Vagina (tissue), 2 donors: ENCODE results near the gene GPC1. TPM values are rescaled to one million over a fixed set of nuclear protein-coding genes. Genes with fewer than 3 reads are reported as not detected.
A peak's percentile ranks its signal among the peaks of the same experiment; 100 is the strongest.

Experiments used
- DNase-seq, 2 donors: peaks; one replicate each; pipeline ENCODE4 v3.0.0-alpha.2; 2017; ENCODE audit errors: extremely low spot score in 2 of 2
- H3K27ac ChIP-seq: fragments of 200-600 bp; sonication (generic); one replicate; pipeline ENCODE4 v1.5.1; 2019
- H3K27me3 ChIP-seq: fragments of 200-600 bp; sonication (generic); one replicate; pipeline ENCODE4 v1.5.1; 2019
- H3K36me3 ChIP-seq, 2 donors: fragments of 200-600 bp; sonication (generic); one replicate each; pipeline ENCODE4 v1.5.1; 2017 to 2019
- H3K4me1 ChIP-seq: fragments of 200-600 bp; sonication (generic); one replicate; pipeline ENCODE4 v1.5.1; 2019
- H3K4me3 ChIP-seq, 2 donors: fragments of 200-600 bp; sonication (generic); 1 replicate in 1 of 2; 2 replicates in 1 of 2; pipeline ENCODE4 v1.5.1; 2016 to 2019
- H3K9me3 ChIP-seq: fragments of 200-600 bp; sonication (generic); one replicate; pipeline ENCODE4 v1.5.1; 2019
- CTCF ChIP-seq, 3 experiments: fragments of 450-650 bp in 2 of 3; fragments of 200-600 bp in 1 of 3; sonication (generic) in 1 of 3; IDR thresholded peaks; one replicate each; pipeline ENCODE4 v1.5.1; 2017 to 2019; ENCODE audit warnings: antibody characterized with exemption in 3 of 3, mild to moderate bottlenecking in 2 of 3, moderate library complexity in 2 of 3
- POLR2A ChIP-seq, 2 donors: fragments of 450-650 bp; IDR thresholded peaks; one replicate each; pipeline ENCODE4 v1.6.1; 2017; ENCODE audit warnings: antibody characterized with exemption in 2 of 2, mild to moderate bottlenecking in 2 of 2, moderate library complexity in 2 of 2
- POLR2AphosphoS5 ChIP-seq, 2 donors: sonication (generic); formaldehyde crosslinking; IDR thresholded peaks; one replicate each; pipeline ENCODE4 v1.9.0; 2017; ENCODE audit warnings: antibody characterized with exemption in 2 of 2, mild to moderate bottlenecking in 2 of 2, low read depth in 1 of 2; ENCODE audit not compliant: insufficient read depth in 1 of 2
- intact Hi-C: fragments of 100-400 bp; cut with DNase I; formaldehyde crosslinking; loops from one replicate; pipeline ENCODE4 v1.15.1; 2023
- microRNA counts, 2 donors: library from miRNA; unstranded; fragments of <30 nt; microRNA quantifications; one replicate each; lab custom pipeline; 2016 to 2017
- microRNA-seq: library from miRNA; unstranded; fragments of <30 nt; microRNA quantifications from one replicate; pipeline ENCODE4, GENCODE V29; 2017; ENCODE audit warnings: borderline number of aligned reads, borderline replicate concordance
- small RNA-seq: library from RNA; depleted of rRNA; stranded (forward); fragments of <200 nt; gene quantifications from one replicate; pipeline ENCODE3, GENCODE V24; 2016
- total RNA-seq: library from RNA; depleted of rRNA; stranded (reverse); fragments of >200 nt; gene quantifications from one replicate; pipeline ENCODE4 v1.2.3, GENCODE V29; 2016

The GPC1 gene
- total RNA-seq, 1 donor from 2014 or later: 73.2 TPM

- Histone ChIP-seq H3K36me3 (no peaks in the 10 kb centered on the region), H3K9me3 (no peaks in the 10 kb centered on the region), H3K4me3 (no peak overlapping the region), H3K4me1 (peaks cover 16% of the 10 kb centered on the region), H3K27ac (no peak overlapping the region), H3K27me3 (no peaks in the 10 kb centered on the region)
- peak in 1 of 2 donors; percentile 22 for DNase-seq
- TF ChIP-seq POLR2AphosphoS5 (IDR thresholded peaks at IDR 0.05; ENCODE audit: insufficient read depth in 1 of 2, low read depth in 1 of 2): no peak
- no peak for TF ChIP-seq POLR2A (IDR thresholded peaks at IDR 0.05)
- TF ChIP-seq CTCF (IDR thresholded peaks at IDR 0.05): no peak
- intact Hi-C loops: no loop called here
Observed at GRCh38 chr2:240517342-240517741, 81.9 kb downstream of the GPC1 start.

MicroRNAs encoded within 50 kb of the gene (microRNA counts, 767-probe panel; counts per million panel counts)
- 4,456 to 5,463 counts per million in 2 donors for microRNA hsa-miR-149-5p (lab: Ali Mortazavi, UCI)

Small RNA genes lying within 50 kb of the gene (microRNA-seq; reads per million reads assigned to microRNA genes)
- gene MIR149: 7,094 reads per million, percentile 92 among the genes with 10 or more reads in this experiment

Small RNA genes lying within 50 kb of the gene (small RNA-seq; reads per million reads assigned to genes)
- gene MIR149: 13.5 reads per million, percentile 94 among the genes with 10 or more reads in this experiment

Other genes starting within 250 kb of the GPC1 start
- gene ANKMY1, start 122.3 kb downstream of the GPC1 start, total RNA-seq: 20.6 TPM
- 5.9 TPM for gene DUSP28, start 124.7 kb downstream of the GPC1 start, total RNA-seq
- gene RNPEPL1, start 132.8 kb downstream of the GPC1 start, total RNA-seq: 65.1 TPM
- 14.2 TPM for gene CAPN10, start 151.1 kb downstream of the GPC1 start, total RNA-seq
- 3.9 TPM for gene GPR35, start 189.8 kb downstream of the GPC1 start, total RNA-seq
- gene AQP12B, start 247.2 kb downstream of the GPC1 start, total RNA-seq: not detected